Measurements from ENCODE around the gene FOXP1. TPM values are rescaled to one million over a fixed set of nuclear protein-coding genes. Genes with fewer than 3 reads are reported as not detected.
A peak's percentile ranks its signal among the peaks of the same experiment; 100 is the strongest.

Gene FOXP1
- total RNA-seq, 4 donors from 2014 or later = 181 to 225 (median 205) TPM

DNA sequence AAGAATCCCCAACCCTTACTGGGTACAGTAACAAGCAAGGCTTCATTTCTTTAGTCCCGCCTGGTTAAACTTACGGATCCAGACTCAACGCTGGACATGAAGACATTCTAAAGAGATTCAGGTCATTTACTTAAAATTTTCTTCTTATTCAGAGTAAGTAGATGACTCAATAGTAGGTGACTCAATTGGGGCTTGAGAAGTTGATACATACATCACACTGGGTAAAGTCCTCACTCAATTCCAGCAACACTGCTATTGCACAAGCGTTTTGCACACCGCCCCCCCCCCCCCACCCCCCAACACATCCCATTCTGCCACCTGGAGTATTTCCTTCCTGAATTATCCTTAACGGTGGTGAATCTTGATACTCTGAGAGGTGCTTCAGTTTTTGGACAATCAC lies 610.0 kb downstream of the FOXP1 start:
- Histone ChIP-seq H3K27ac (replicated peaks in 1 of 4) (peak overlapping the region; percentile 21 to 63 (median 42)), H3K36me3 (peaks cover 34 to 96% (median 77%) of the 10 kb centered on the region in 4 donors), H3K9me3 (no peaks in the 10 kb centered on the region), H3K4me1 (peaks cover 10 to 79% (median 65%) of the 10 kb centered on the region in 4 donors), H3K4me3 (no peak overlapping the region), H3K27me3 (no peaks in the 10 kb centered on the region)
- 94% methylated on average over 6 of the region's 6 CpGs for WGBS
- TF ChIP-seq, protein P1, sequence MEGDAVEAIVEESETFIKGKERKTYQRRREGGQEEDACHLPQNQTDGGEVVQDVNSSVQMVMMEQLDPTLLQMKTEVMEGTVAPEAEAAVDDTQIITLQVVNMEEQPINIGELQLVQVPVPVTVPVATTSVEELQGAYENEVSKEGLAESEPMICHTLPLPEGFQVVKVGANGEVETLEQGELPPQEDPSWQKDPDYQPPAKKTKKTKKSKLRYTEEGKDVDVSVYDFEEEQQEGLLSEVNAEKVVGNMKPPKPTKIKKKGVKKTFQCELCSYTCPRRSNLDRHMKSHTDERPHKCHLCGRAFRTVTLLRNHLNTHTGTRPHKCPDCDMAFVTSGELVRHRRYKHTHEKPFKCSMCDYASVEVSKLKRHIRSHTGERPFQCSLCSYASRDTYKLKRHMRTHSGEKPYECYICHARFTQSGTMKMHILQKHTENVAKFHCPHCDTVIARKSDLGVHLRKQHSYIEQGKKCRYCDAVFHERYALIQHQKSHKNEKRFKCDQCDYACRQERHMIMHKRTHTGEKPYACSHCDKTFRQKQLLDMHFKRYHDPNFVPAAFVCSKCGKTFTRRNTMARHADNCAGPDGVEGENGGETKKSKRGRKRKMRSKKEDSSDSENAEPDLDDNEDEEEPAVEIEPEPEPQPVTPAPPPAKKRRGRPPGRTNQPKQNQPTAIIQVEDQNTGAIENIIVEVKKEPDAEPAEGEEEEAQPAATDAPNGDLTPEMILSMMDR (IDR thresholded peaks at IDR 0.05) = no peak
- TF ChIP-seq POLR2AphosphoS5 (IDR thresholded peaks at IDR 0.05) (no peak), POLR2A (IDR thresholded peaks at IDR 0.05; ENCODE audit: low read depth) (no peak), EP300 (IDR thresholded peaks at IDR 0.05) (no peak)
- intact Hi-C loops (cut with DNase I) = no loop called here
- no peak for DNase-seq (ENCODE audit: extremely low spot score)

DNA sequence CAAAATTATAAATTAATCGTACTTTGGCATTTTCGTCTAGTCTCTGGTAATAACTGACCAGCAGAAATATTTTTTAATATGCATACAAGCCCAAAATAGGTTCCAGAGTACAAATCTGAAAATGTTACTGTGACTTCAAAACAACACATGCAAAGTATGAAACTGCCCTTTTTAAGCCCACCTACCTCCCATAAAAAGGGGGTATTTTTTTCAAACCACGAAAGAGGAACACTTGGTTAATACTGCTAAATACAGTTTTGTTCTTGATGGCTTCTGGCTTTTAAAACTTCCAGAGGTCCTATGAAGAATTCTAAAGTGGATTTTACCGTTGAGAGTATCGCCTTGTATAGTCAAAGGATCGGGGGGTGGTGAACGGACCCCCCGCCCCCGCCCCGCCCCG lies 610.7 kb downstream of the FOXP1 start:
- H3K4me1 ChIP-seq = peaks cover 14 to 86% (median 72%) of the 10 kb centered on the region in 4 donors
- no peak for DNase-seq (ENCODE audit: extremely low spot score)
- intact Hi-C loops (cut with DNase I) = no loop called here
- H3K9me3 ChIP-seq = no peaks in the 10 kb centered on the region
- no peaks in the 10 kb centered on the region for H3K27me3 ChIP-seq
- peak overlapping the region; percentile 21 to 63 (median 42) for H3K27ac ChIP-seq (replicated peaks in 1 of 4)
- TF ChIP-seq EP300 (IDR thresholded peaks at IDR 0.05) (no peak), POLR2AphosphoS5 (IDR thresholded peaks at IDR 0.05) (no peak), POLR2A (IDR thresholded peaks at IDR 0.05; ENCODE audit: low read depth) (no peak)
- TF ChIP-seq, protein P1 (IDR thresholded peaks at IDR 0.05) = no peak
- peaks cover 33 to 96% (median 74%) of the 10 kb centered on the region in 4 donors for H3K36me3 ChIP-seq
- no peak overlapping the region for H3K4me3 ChIP-seq
- 94% methylated on average over 11 of the region's 11 CpGs for WGBS

DNA sequence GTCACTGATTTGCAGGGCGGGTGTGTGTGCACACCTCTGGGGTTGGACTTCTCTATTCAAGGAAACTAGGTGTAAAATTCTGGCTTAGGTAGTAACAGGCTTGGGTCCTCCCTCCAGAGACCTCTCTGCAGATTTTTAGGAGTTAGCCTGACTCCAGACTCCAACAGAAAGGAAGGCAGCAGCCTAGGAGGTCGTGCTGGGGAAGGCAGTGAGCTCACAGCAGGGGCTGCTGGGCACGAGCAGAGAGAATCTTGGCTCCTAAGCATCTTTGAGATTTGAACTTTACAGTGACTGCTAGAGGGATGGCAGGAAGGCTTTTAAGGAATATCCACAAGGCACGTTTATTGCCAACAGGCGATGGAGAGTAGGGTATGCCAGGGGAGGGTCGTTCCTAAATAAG lies 612.6 kb downstream of the FOXP1 start:
- Histone ChIP-seq H3K27ac (replicated peaks in 1 of 4) (peak overlapping the region; percentile 50 to 69 (median 56)), H3K4me1 (peaks cover 22 to 96% (median 90%) of the 10 kb centered on the region in 4 donors), H3K9me3 (no peaks in the 10 kb centered on the region), H3K4me3 (no peak overlapping the region), H3K36me3 (peaks cover 16 to 90% (median 62%) of the 10 kb centered on the region in 4 donors), H3K27me3 (no peaks in the 10 kb centered on the region)
- no peak for DNase-seq (ENCODE audit: extremely low spot score)
- 58% methylated on average over 6 of the region's 6 CpGs for WGBS
- no peak for TF ChIP-seq POLR2AphosphoS5 (IDR thresholded peaks at IDR 0.05)
- no peak for TF ChIP-seq POLR2A (IDR thresholded peaks at IDR 0.05; ENCODE audit: low read depth)
- TF ChIP-seq EP300 (IDR thresholded peaks at IDR 0.05) = no peak
- TF ChIP-seq, protein P1 (IDR thresholded peaks at IDR 0.05) = no peak
- intact Hi-C loops (cut with DNase I) = no loop called here

DNA sequence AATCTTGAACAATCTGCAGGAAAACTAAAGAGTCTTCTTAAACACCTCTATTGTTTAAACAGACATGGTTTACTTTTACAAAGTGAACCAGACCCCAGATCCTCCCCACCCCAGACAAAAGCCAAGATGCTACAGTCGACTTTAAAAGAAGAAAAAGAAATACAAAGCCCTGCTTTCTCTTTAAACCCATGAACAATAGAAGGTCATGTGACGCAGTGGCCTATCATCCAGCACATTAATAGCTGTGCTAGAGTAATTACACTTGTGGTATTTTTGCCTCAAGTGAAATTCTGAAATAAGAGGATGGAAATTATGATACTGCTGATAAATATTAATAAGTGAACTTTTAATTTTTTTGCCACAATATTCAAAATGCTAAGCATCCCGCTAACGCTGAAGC lies 613.4 kb downstream of the FOXP1 start:
- intact Hi-C loops (cut with DNase I) = no loop called here
- DNase-seq (ENCODE audit: extremely low spot score) = no peak
- Histone ChIP-seq H3K4me3 (no peak overlapping the region), H3K4me1 (peaks cover 22 to 96% (median 90%) of the 10 kb centered on the region in 4 donors), H3K27me3 (no peaks in the 10 kb centered on the region), H3K36me3 (peaks cover 15 to 90% (median 63%) of the 10 kb centered on the region in 4 donors), H3K27ac (replicated peaks in 1 of 4) (peak overlapping the region; percentile 40 to 69 (median 56)), H3K9me3 (no peaks in the 10 kb centered on the region)
- 60% methylated on average over 4 of the region's 4 CpGs for WGBS
- TF ChIP-seq POLR2A (IDR thresholded peaks at IDR 0.05; ENCODE audit: low read depth) = no peak

DNA sequence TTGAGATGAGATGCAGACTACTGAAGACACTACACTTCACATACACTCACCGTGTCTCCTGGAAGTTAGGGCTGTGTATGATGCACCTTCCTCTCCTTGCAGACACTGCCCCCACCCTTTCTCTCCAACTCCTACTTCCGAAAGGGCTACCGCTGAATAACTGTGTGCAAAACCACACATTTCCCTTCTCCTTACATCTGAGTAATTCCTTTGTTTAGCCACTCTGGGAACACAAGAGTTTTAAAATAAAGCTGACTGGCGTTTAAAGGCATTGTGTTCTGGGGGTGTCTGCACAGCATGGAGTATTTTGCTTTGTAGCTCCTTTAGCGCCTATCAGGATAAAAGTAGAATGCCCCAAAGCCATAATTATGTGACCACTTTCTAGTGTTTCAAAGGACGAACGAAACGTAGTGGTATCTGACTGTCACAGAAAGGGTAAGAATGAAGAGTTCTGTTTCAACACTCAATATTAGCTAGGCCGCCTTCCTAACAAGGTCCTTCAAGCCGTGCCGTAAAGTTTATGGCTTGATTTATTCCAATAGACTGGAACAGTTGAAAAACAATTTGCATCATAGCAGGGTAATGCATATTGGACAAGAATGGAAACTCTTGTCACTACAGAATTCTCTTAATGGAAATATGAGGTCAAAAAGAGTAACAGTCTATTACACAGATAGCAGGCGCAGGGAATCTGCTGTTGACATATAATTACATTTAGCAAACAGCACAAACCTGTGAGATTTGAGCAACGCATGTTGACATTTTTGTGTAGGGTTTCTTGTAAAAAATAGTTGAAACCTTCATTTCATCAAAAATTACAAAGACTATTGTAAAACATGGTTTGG lies 619.9 kb downstream of the FOXP1 start:
- Histone ChIP-seq H3K27ac (replicated peaks in 1 of 4) (peak overlapping the region; percentile 18 to 61 (median 35)), H3K4me1 (peaks cover 12 to 54% (median 47%) of the 10 kb centered on the region in 4 donors), H3K27me3 (no peaks in the 10 kb centered on the region), H3K4me3 (no peak overlapping the region), H3K36me3 (peaks cover 32 to 90% (median 75%) of the 10 kb centered on the region in 4 donors), H3K9me3 (no peaks in the 10 kb centered on the region)
- intact Hi-C loops (cut with DNase I) = no loop called here
- WGBS = 84% methylated on average over 13 of the region's 13 CpGs
- DNase-seq (ENCODE audit: extremely low spot score) = no peak
- TF ChIP-seq POLR2AphosphoS5 (IDR thresholded peaks at IDR 0.05) (no peak), POLR2A (IDR thresholded peaks at IDR 0.05; ENCODE audit: low read depth) (no peak), EP300 (IDR thresholded peaks at IDR 0.05) (no peak)
- TF ChIP-seq, protein P1 (IDR thresholded peaks at IDR 0.05) = no peak

All from esophagus muscularis mucosa (tissue), 4 donors.